Nephron (organoid): ENCODE results near the gene ARHGEF12.

Experiments
- H3K27ac Mint-ChIP-seq, 3 experiments: 2 replicates each; pipeline ENCODE4 v1.8.0; 2020; ENCODE audit warnings: mixed read lengths in 3 of 3, mild to moderate bottlenecking in 2 of 3, moderate library complexity in 1 of 3
- H3K27me3 Mint-ChIP-seq: 2 replicates; pipeline ENCODE4 v1.8.0; 2021; ENCODE audit warnings: low read depth, mild to moderate bottlenecking, moderate library complexity, mixed read lengths
- H3K36me3 Mint-ChIP-seq: 2 replicates; pipeline ENCODE4 v1.8.0; 2020; ENCODE audit warnings: low read depth, mixed read lengths
- H3K4me1 Mint-ChIP-seq: 2 replicates; pipeline ENCODE4 v1.8.0; 2020; ENCODE audit warnings: mixed read lengths
- H3K4me3 Mint-ChIP-seq, 3 experiments: 2 replicates each; pipeline ENCODE4 v1.8.0; 2020; ENCODE audit warnings: mild to moderate bottlenecking in 3 of 3, mixed read lengths in 3 of 3, moderate library complexity in 2 of 3
- H3K9me3 Mint-ChIP-seq: 2 replicates; pipeline ENCODE4 v1.8.0; 2020; ENCODE audit warnings: mixed read lengths
- TF ChIP-seq, protein P1 (sequence below), 3 experiments: fragments of 200-600 bp; sonication (generic); IDR thresholded peaks; one replicate each; pipeline ENCODE4 v1.5.0; 2021; ENCODE audit warnings: antibody characterized with exemption in 3 of 3; ENCODE audit not compliant: unreplicated experiment in 3 of 3

ARHGEF12 gene

DNA sequence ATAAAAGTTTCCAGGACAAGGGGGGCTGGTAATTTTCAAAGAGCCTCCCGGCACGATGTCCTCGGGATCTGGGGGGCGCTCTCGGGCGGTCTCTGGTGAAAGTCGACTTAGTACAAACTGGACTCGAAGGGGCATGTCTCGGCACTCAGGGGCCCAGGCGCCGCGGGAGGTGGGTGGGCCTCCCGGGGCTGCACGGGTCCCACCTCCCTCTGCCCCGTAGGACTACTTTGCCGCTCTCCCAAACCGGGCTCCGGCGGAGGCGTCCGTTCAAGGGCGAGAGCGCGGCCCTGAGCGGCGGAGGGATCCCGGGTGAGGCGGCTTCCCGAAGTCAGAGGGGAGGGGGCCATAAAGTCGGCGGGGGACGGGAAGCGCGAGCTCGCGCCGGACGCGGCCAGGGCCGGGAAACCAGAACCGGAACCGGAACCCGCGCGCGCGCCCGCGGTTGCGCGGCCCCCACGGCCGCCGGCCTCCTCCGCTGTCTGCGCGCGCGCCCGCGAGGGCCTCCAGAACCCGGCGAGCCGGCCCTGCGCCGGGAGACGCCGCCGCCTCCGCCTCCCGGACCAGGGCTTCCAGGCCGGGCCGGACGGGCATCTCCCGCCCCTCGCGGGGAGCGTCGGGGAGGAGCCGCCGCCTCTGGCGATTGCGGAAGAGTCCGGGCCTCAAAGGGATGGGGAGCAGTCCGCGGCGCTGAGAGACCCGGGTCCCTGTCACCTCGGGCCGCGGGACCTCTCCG is at the start of gene ARHGEF12:
Gene ARHGEF12, plus strand, starts transcription at position 506 of the 733 bp plus-strand sequence. CDS start 831 bp downstream, outside the sequence.
- H3K27ac Mint-ChIP-seq = peak within 1 kb of the TSS; percentile 87 to 97 (median 97)
- H3K9me3 Mint-ChIP-seq = no peaks in the 10 kb centered on the region
- TF ChIP-seq, protein P1, sequence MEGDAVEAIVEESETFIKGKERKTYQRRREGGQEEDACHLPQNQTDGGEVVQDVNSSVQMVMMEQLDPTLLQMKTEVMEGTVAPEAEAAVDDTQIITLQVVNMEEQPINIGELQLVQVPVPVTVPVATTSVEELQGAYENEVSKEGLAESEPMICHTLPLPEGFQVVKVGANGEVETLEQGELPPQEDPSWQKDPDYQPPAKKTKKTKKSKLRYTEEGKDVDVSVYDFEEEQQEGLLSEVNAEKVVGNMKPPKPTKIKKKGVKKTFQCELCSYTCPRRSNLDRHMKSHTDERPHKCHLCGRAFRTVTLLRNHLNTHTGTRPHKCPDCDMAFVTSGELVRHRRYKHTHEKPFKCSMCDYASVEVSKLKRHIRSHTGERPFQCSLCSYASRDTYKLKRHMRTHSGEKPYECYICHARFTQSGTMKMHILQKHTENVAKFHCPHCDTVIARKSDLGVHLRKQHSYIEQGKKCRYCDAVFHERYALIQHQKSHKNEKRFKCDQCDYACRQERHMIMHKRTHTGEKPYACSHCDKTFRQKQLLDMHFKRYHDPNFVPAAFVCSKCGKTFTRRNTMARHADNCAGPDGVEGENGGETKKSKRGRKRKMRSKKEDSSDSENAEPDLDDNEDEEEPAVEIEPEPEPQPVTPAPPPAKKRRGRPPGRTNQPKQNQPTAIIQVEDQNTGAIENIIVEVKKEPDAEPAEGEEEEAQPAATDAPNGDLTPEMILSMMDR (IDR thresholded peaks at IDR 0.05; ENCODE audit: unreplicated experiment in 3 of 3) = peak in 2 of 3 experiments; percentile 32 to 50
- no peaks in the 10 kb centered on the region for H3K27me3 Mint-ChIP-seq
- H3K36me3 Mint-ChIP-seq = peaks cover 4% of the 10 kb centered on the region
- peak within 1 kb of the TSS; percentile 99 to 100 (median 100) for H3K4me3 Mint-ChIP-seq
- H3K4me1 Mint-ChIP-seq = peaks cover 59% of the 10 kb centered on the region

- no peak overlapping the region for H3K4me3 Mint-ChIP-seq
Observed at GRCh38 chr11:120288021-120288420, 48.2 kb upstream of the ARHGEF12 start.

DNA sequence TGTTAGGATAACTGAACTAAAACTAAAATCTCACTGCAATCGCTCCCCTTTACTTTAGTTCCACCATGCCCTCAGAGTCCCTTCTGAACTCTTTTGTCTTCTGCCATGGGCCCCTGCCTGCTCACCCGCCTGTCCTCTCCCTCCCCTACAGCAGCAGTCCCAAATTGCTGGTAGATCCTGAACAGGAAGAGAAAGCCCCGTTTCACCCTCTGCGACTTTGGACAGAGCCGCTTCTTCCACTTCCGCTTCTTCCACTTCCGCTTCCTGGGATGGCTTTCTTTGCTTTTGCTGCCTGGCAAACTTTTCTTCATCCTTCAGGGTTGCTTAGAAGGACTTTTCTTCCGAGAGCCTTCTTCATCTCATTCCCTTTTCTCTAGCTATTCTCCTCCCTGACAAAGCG is 46.8 kb upstream of the ARHGEF12 start:
- Mint-ChIP-seq H3K9me3 (no peaks in the 10 kb centered on the region), H3K36me3 (no peaks in the 10 kb centered on the region), H3K27ac (no peak overlapping the region), H3K4me3 (no peak overlapping the region), H3K4me1 (no peaks in the 10 kb centered on the region), H3K27me3 (peaks cover 30% of the 10 kb centered on the region)
- TF ChIP-seq, protein P1 (IDR thresholded peaks at IDR 0.05; ENCODE audit: unreplicated experiment in 3 of 3) = no peak

More at GRCh38 chr11:120288021-120288420, 48.2 kb upstream of the ARHGEF12 start:
- H3K9me3 Mint-ChIP-seq = no peaks in the 10 kb centered on the region
- peaks cover 17% of the 10 kb centered on the region for H3K27me3 Mint-ChIP-seq
- H3K4me1 Mint-ChIP-seq = no peaks in the 10 kb centered on the region
- H3K36me3 Mint-ChIP-seq = no peaks in the 10 kb centered on the region
- TF ChIP-seq, protein P1 (IDR thresholded peaks at IDR 0.05; ENCODE audit: unreplicated experiment in 3 of 3) = no peak
- no peak overlapping the region for H3K27ac Mint-ChIP-seq

GRCh38 chr11:120290956-120291355 is 45.3 kb upstream of the ARHGEF12 start:
- no peaks in the 10 kb centered on the region for H3K36me3 Mint-ChIP-seq

GRCh38 chr11:120293038-120293800 is 43.0 kb upstream of the ARHGEF12 start:
- H3K36me3 Mint-ChIP-seq = no peaks in the 10 kb centered on the region
- H3K4me1 Mint-ChIP-seq = peaks cover 2% of the 10 kb centered on the region
- peaks cover 56% of the 10 kb centered on the region for H3K27me3 Mint-ChIP-seq
- TF ChIP-seq, protein P1 (IDR thresholded peaks at IDR 0.05; ENCODE audit: unreplicated experiment in 3 of 3) = no peak
- H3K4me3 Mint-ChIP-seq = no peak overlapping the region
- no peaks in the 10 kb centered on the region for H3K9me3 Mint-ChIP-seq
- no peak overlapping the region for H3K27ac Mint-ChIP-seq

More at GRCh38 chr11:120290956-120291355, 45.3 kb upstream of the ARHGEF12 start:
- Mint-ChIP-seq H3K9me3 (no peaks in the 10 kb centered on the region), H3K4me3 (no peak overlapping the region), H3K27me3 (peaks cover 43% of the 10 kb centered on the region), H3K27ac (no peak overlapping the region), H3K4me1 (no peaks in the 10 kb centered on the region)
- TF ChIP-seq, protein P1 (IDR thresholded peaks at IDR 0.05; ENCODE audit: unreplicated experiment in 3 of 3) = no peak
